MM.1S (cell line): ENCODE measurements around the gene SPATS2.

Experiments used
- CTCF ChIP-seq: fragments of 300-600 bp; sonication (generic); IDR thresholded peaks from 2 replicates; pipeline ENCODE4 v1.5.1; 2016; ENCODE audit warnings: antibody characterized with exemption, low read length, mixed read lengths
- EZH2 ChIP-seq: fragments of 300-600 bp; sonication (generic); optimal IDR thresholded peaks from 2 replicates; pipeline ENCODE3; 2017; ENCODE audit warnings: low read depth, mild to moderate bottlenecking, antibody characterized with exemption, low read length, mixed read lengths
- EZH2phosphoT487 ChIP-seq: fragments of 300-600 bp; sonication (generic); IDR thresholded peaks from 2 replicates; pipeline ENCODE4 v1.6.1; 2018; ENCODE audit warnings: antibody characterized with exemption, low read length

- no peak for TF ChIP-seq CTCF
- TF ChIP-seq EZH2: peak; percentile 92
- no peak for TF ChIP-seq EZH2phosphoT487
Observed at GRCh38 chr12:49539406-49540228, 172.4 kb downstream of the SPATS2 start.
